ENCODE measurements around the gene MYO1F.

GRCh38 chr19:8486661-8487136 is 90.5 kb downstream of the MYO1F start:
- no peak for TF ChIP-seq CTCF (IDR thresholded peaks at IDR 0.05)
- no peak for TF ChIP-seq POLR2A (IDR thresholded peaks at IDR 0.05)
